Lung (tissue), 12 donors: ENCODE data around the gene KLF12. TPM values are rescaled to one million over a fixed set of nuclear protein-coding genes. Genes with fewer than 3 reads are reported as not detected.

Experiments used
- ATAC-seq: fragments of 200-7000 bp; cut with Tn5 transposase; one replicate; pipeline ENCODE4 v1.9.1; 2020; ENCODE audit warnings: moderate number of reproducible peaks; ENCODE audit not compliant: insufficient read depth, low FRiP score
- DNase-seq, 3 donors: peaks; one replicate each; pipeline ENCODE4 v3.0.0-alpha.2; 2013 to 2017
- H3K27ac ChIP-seq, 2 donors: one replicate each; pipeline ENCODE4 v1.5.1; 2013; ENCODE audit warnings: mild to moderate bottlenecking in 2 of 2, moderate library complexity in 2 of 2, control low read depth in 1 of 2, inconsistent platforms in 1 of 2, low read depth in 1 of 2, low read length in 1 of 2
- H3K27me3 ChIP-seq, 3 donors: one replicate each; pipeline ENCODE4 v1.5.1; 2013; ENCODE audit warnings: low read length in 2 of 3; ENCODE audit not compliant: control insufficient read depth in 3 of 3, insufficient read depth in 3 of 3
- H3K36me3 ChIP-seq, 4 donors: one replicate each; pipeline ENCODE4 v1.5.1; 2013; ENCODE audit warnings: low read length in 4 of 4, mild to moderate bottlenecking in 1 of 4, moderate library complexity in 1 of 4; ENCODE audit not compliant: control insufficient read depth in 4 of 4, insufficient read depth in 4 of 4
- H3K4me1 ChIP-seq, 5 donors: one replicate each; pipeline ENCODE4 v1.5.1; 2013; ENCODE audit warnings: low read length in 5 of 5, mild to moderate bottlenecking in 2 of 5, moderate library complexity in 1 of 5; ENCODE audit not compliant: control insufficient read depth in 5 of 5, insufficient read depth in 5 of 5
- H3K4me3 ChIP-seq: one replicate; pipeline ENCODE4 v1.5.1; 2013; ENCODE audit warnings: mild to moderate bottlenecking, control low read depth, moderate library complexity
- H3K9ac ChIP-seq, 2 donors: one replicate each; pipeline ENCODE4 v1.5.1; 2013; ENCODE audit warnings: low read length in 2 of 2, control low read depth in 1 of 2; ENCODE audit not compliant: insufficient read depth in 1 of 2
- H3K9me3 ChIP-seq, 4 donors: one replicate each; pipeline ENCODE4 v1.5.1; 2013; ENCODE audit warnings: low read length in 3 of 4, mild to moderate bottlenecking in 1 of 4, moderate library complexity in 1 of 4; ENCODE audit not compliant: control insufficient read depth in 4 of 4, insufficient read depth in 3 of 4
- WGBS, 2 donors: extraction: QIAGEN DNeasy Blood & Tissue Kit; methylation state at CpG; one replicate each; pipeline ENCODE4 v1.1.7; 2013; 5-methylcytosine and 5-hydroxymethylcytosine counted together
- polyA plus RNA-seq, 2 donors: library from polyadenylated mRNA; stranded (reverse); fragments of 200-250 nt; gene quantifications; one replicate each; pipeline ENCODE4 v1.2.1, GENCODE V29; 2013
- total RNA-seq, 2 donors: library from RNA; depleted of rRNA in 1 of 2; stranded (reverse); fragments of >200 nt in 1 of 2; gene quantifications; one replicate each; pipeline ENCODE4 v1.2.1, GENCODE V29; 2014 to 2021
- TF ChIP-seq, protein P1 (sequence below): IDR thresholded peaks from 2 replicates; pipeline ENCODE4 v1.5.1; 2012; ENCODE audit warnings: mild to moderate bottlenecking; ENCODE audit errors: control extremely low read depth, extremely low read depth
- donor health status: control.
- donor health status: control.
- donor health status: Bipolar disorder and iron deficiency.
- donor health status: healthy.
- donor health status: DM: yes; HTN: yes; CAD: no.

KLF12 gene
- total and polyA plus RNA-seq, 4 donors: 0.77 to 26.8 (median 4.8) TPM

- ATAC-seq: no peak
Measured at GRCh38 chr13:74110053-74110452, 24.2 kb downstream of the KLF12 start.

DNA sequence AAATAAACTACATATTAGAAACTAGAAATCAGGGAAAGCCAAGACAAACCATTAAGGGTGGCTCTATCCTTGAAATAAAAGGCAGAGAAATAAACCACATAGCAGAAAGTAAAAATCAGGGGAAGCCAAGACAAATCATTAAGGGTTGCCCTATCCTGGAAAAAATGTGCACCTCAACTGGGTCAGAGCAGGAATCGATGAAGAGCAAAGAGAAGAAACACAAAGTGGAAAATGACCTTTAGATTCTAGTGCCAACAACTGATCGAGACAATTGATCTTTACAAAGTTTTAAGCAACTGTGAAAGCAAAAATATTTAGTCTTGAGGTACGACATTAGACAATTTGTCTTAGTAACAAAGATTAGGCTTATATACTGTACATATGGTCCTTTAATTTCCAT, 26.6 kb downstream of the KLF12 start:
- Histone ChIP-seq H3K27ac (no peak overlapping the region), H3K4me3 (no peak overlapping the region), H3K9ac (no peak overlapping the region), H3K27me3 (no peaks in the 10 kb centered on the region), H3K36me3 (no peaks in the 10 kb centered on the region), H3K9me3 (no peaks in the 10 kb centered on the region), H3K4me1 (peaks cover 1 to 19% (median 4%) of the 10 kb centered on the region in 5 donors)
- no peak for DNase-seq
- WGBS, 2 donors: 96 to 97% methylated on average over 3 of the region's 3 CpGs
- ATAC-seq: no peak
- TF ChIP-seq, protein P1, sequence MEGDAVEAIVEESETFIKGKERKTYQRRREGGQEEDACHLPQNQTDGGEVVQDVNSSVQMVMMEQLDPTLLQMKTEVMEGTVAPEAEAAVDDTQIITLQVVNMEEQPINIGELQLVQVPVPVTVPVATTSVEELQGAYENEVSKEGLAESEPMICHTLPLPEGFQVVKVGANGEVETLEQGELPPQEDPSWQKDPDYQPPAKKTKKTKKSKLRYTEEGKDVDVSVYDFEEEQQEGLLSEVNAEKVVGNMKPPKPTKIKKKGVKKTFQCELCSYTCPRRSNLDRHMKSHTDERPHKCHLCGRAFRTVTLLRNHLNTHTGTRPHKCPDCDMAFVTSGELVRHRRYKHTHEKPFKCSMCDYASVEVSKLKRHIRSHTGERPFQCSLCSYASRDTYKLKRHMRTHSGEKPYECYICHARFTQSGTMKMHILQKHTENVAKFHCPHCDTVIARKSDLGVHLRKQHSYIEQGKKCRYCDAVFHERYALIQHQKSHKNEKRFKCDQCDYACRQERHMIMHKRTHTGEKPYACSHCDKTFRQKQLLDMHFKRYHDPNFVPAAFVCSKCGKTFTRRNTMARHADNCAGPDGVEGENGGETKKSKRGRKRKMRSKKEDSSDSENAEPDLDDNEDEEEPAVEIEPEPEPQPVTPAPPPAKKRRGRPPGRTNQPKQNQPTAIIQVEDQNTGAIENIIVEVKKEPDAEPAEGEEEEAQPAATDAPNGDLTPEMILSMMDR: no peak

More at GRCh38 chr13:74110053-74110452, 24.2 kb downstream of the KLF12 start:
- no peak for DNase-seq
- H3K36me3 ChIP-seq: no peaks in the 10 kb centered on the region
- WGBS, 2 donors: 65 to 76% methylated on average over 4 of the region's 4 CpGs
- TF ChIP-seq, protein P1: no peak
- no peak overlapping the region for H3K4me3 ChIP-seq
- no peaks in the 10 kb centered on the region for H3K27me3 ChIP-seq
- H3K4me1 ChIP-seq: peaks cover 0 to 14% (median 4%) of the 10 kb centered on the region in 5 donors
- H3K9me3 ChIP-seq: no peaks in the 10 kb centered on the region
- no peak overlapping the region for H3K9ac ChIP-seq
- H3K27ac ChIP-seq: no peak overlapping the region

- H3K4me3 ChIP-seq: no peak overlapping the region
- TF ChIP-seq, protein P1: no peak
- ATAC-seq: no peak
- no peak overlapping the region for H3K27ac ChIP-seq
- no peaks in the 10 kb centered on the region for H3K36me3 ChIP-seq
- DNase-seq: no peak
- H3K9ac ChIP-seq: no peak overlapping the region
- no peaks in the 10 kb centered on the region for H3K27me3 ChIP-seq
- H3K9me3 ChIP-seq: peaks cover 0 to 3% (median 0%) of the 10 kb centered on the region in 4 donors
- H3K4me1 ChIP-seq: peaks cover 0 to 18% (median 1%) of the 10 kb centered on the region in 5 donors
Measured at GRCh38 chr13:74105871-74106270, 28.3 kb downstream of the KLF12 start.

- Histone ChIP-seq H3K36me3 (no peaks in the 10 kb centered on the region), H3K4me1 (peaks cover 0 to 16% (median 0%) of the 10 kb centered on the region in 5 donors), H3K9ac (no peak overlapping the region), H3K4me3 (no peak overlapping the region), H3K27me3 (no peaks in the 10 kb centered on the region), H3K27ac (no peak overlapping the region), H3K9me3 (peaks cover 0 to 3% (median 0%) of the 10 kb centered on the region in 4 donors)
- TF ChIP-seq, protein P1: no peak
- DNase-seq: no peak
- ATAC-seq: no peak
- 71 to 88% methylated on average over 3 of the region's 3 CpGs for WGBS, 2 donors
Measured at GRCh38 chr13:74104661-74105275, 29.4 kb downstream of the KLF12 start.
